IPS-11a (cell line): Measurements from ENCODE around the gene MRPL17.

Source experiments
- H3K4me3 ChIP-seq: one replicate; pipeline ENCODE4 v1.5.1; 2013; ENCODE audit warnings: low read depth, low read length, control low read depth

The MRPL17 gene

GRCh38 chr11:6655020-6655789, 27.9 kb downstream of the MRPL17 start:
- peak overlapping the region; percentile 45 for H3K4me3 ChIP-seq

- H3K4me3 ChIP-seq = no peak overlapping the region
These were observed 28.7 kb downstream of the MRPL17 start for GRCh38 chr11:6654281-6655019.

- no peak overlapping the region for H3K4me3 ChIP-seq
These were observed 29.5 kb downstream of the MRPL17 start for GRCh38 chr11:6653656-6654055.

GRCh38 chr11:6653097-6653496, 30.0 kb downstream of the MRPL17 start:
- H3K4me3 ChIP-seq = no peak overlapping the region

GRCh38 chr11:6652182-6652581, 31.0 kb downstream of the MRPL17 start:
- no peak overlapping the region for H3K4me3 ChIP-seq

- no peak overlapping the region for H3K4me3 ChIP-seq
These were observed 32.2 kb downstream of the MRPL17 start for GRCh38 chr11:6650980-6651379.

GRCh38 chr11:6650104-6650503, 33.0 kb downstream of the MRPL17 start:
- H3K4me3 ChIP-seq = no peak overlapping the region

- H3K4me3 ChIP-seq = no peak overlapping the region
These were observed 34.6 kb downstream of the MRPL17 start for GRCh38 chr11:6648501-6648900.

GRCh38 chr11:6647836-6648235, 35.3 kb downstream of the MRPL17 start:
- no peak overlapping the region for H3K4me3 ChIP-seq

- no peak overlapping the region for H3K4me3 ChIP-seq
These were observed 36.0 kb downstream of the MRPL17 start for GRCh38 chr11:6646918-6647679.

- H3K4me3 ChIP-seq = no peak overlapping the region
These were observed 36.6 kb downstream of the MRPL17 start for GRCh38 chr11:6646576-6646917.

- no peak overlapping the region for H3K4me3 ChIP-seq
These were observed 37.1 kb downstream of the MRPL17 start for GRCh38 chr11:6646071-6646470.

GRCh38 chr11:6642957-6643356, 40.2 kb downstream of the MRPL17 start:
- no peak overlapping the region for H3K4me3 ChIP-seq

- H3K4me3 ChIP-seq = no peak overlapping the region
These were observed 42.0 kb downstream of the MRPL17 start for GRCh38 chr11:6640985-6641701.

GRCh38 chr11:6640036-6640984, 42.8 kb downstream of the MRPL17 start:
- H3K4me3 ChIP-seq = no peak overlapping the region

GRCh38 chr11:6638429-6638828, 44.7 kb downstream of the MRPL17 start:
- H3K4me3 ChIP-seq = no peak overlapping the region

GRCh38 chr11:6637871-6638270, 45.3 kb downstream of the MRPL17 start:
- no peak overlapping the region for H3K4me3 ChIP-seq

- no peak overlapping the region for H3K4me3 ChIP-seq
These were observed 46.7 kb downstream of the MRPL17 start for GRCh38 chr11:6636480-6636879.

GRCh38 chr11:6635082-6635932, 47.8 kb downstream of the MRPL17 start:
- no peak overlapping the region for H3K4me3 ChIP-seq
